Measurements from ENCODE around the gene SENP2. TPM values are rescaled to one million over a fixed set of nuclear protein-coding genes. Genes with fewer than 3 reads are reported as not detected.

Gene SENP2
- total and polyA plus RNA-seq, 9 of the 15 experiments (the other 6 are each of a cell fraction or from before 2014, with no cell fraction given): 11.8 to 67.1 (median 41.1) TPM

DNA sequence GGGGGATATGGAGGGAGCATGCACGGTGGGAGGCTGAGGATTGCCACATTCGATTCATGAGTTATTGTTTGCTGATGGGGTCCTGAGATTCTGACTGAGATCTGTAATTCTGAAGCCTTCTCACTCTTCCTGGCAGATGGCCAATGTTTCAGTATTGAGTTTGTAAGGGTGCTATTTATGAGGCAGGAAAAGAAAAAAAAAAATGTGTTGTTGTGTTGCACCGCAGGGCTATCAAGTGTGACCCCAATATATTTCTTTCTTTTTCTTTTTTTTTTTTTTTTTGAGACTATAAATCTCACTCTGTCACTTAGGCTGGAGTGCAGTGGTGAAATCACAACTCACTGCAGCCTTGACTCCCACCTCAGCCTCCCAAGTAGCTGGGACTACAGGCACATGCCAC lies 3.2 kb upstream of the SENP2 start (continued):
- TF ChIP-seq, protein P1, sequence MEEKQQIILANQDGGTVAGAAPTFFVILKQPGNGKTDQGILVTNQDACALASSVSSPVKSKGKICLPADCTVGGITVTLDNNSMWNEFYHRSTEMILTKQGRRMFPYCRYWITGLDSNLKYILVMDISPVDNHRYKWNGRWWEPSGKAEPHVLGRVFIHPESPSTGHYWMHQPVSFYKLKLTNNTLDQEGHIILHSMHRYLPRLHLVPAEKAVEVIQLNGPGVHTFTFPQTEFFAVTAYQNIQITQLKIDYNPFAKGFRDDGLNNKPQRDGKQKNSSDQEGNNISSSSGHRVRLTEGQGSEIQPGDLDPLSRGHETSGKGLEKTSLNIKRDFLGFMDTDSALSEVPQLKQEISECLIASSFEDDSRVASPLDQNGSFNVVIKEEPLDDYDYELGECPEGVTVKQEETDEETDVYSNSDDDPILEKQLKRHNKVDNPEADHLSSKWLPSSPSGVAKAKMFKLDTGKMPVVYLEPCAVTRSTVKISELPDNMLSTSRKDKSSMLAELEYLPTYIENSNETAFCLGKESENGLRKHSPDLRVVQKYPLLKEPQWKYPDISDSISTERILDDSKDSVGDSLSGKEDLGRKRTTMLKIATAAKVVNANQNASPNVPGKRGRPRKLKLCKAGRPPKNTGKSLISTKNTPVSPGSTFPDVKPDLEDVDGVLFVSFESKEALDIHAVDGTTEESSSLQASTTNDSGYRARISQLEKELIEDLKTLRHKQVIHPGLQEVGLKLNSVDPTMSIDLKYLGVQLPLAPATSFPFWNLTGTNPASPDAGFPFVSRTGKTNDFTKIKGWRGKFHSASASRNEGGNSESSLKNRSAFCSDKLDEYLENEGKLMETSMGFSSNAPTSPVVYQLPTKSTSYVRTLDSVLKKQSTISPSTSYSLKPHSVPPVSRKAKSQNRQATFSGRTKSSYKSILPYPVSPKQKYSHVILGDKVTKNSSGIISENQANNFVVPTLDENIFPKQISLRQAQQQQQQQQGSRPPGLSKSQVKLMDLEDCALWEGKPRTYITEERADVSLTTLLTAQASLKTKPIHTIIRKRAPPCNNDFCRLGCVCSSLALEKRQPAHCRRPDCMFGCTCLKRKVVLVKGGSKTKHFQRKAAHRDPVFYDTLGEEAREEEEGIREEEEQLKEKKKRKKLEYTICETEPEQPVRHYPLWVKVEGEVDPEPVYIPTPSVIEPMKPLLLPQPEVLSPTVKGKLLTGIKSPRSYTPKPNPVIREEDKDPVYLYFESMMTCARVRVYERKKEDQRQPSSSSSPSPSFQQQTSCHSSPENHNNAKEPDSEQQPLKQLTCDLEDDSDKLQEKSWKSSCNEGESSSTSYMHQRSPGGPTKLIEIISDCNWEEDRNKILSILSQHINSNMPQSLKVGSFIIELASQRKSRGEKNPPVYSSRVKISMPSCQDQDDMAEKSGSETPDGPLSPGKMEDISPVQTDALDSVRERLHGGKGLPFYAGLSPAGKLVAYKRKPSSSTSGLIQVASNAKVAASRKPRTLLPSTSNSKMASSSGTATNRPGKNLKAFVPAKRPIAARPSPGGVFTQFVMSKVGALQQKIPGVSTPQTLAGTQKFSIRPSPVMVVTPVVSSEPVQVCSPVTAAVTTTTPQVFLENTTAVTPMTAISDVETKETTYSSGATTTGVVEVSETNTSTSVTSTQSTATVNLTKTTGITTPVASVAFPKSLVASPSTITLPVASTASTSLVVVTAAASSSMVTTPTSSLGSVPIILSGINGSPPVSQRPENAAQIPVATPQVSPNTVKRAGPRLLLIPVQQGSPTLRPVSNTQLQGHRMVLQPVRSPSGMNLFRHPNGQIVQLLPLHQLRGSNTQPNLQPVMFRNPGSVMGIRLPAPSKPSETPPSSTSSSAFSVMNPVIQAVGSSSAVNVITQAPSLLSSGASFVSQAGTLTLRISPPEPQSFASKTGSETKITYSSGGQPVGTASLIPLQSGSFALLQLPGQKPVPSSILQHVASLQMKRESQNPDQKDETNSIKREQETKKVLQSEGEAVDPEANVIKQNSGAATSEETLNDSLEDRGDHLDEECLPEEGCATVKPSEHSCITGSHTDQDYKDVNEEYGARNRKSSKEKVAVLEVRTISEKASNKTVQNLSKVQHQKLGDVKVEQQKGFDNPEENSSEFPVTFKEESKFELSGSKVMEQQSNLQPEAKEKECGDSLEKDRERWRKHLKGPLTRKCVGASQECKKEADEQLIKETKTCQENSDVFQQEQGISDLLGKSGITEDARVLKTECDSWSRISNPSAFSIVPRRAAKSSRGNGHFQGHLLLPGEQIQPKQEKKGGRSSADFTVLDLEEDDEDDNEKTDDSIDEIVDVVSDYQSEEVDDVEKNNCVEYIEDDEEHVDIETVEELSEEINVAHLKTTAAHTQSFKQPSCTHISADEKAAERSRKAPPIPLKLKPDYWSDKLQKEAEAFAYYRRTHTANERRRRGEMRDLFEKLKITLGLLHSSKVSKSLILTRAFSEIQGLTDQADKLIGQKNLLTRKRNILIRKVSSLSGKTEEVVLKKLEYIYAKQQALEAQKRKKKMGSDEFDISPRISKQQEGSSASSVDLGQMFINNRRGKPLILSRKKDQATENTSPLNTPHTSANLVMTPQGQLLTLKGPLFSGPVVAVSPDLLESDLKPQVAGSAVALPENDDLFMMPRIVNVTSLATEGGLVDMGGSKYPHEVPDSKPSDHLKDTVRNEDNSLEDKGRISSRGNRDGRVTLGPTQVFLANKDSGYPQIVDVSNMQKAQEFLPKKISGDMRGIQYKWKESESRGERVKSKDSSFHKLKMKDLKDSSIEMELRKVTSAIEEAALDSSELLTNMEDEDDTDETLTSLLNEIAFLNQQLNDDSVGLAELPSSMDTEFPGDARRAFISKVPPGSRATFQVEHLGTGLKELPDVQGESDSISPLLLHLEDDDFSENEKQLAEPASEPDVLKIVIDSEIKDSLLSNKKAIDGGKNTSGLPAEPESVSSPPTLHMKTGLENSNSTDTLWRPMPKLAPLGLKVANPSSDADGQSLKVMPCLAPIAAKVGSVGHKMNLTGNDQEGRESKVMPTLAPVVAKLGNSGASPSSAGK (IDR thresholded peaks at IDR 0.05): no peak
- no peak for TF ChIP-seq TFAP4 (CRISPR knock-in tag; IDR thresholded peaks at IDR 0.05; ENCODE audit: borderline replicate concordance)
- no peak for TF ChIP-seq MBD2 (IDR thresholded peaks at IDR 0.05; ENCODE audit: borderline replicate concordance, low read depth)
- no peak for TF ChIP-seq SREBF1 (IDR thresholded peaks at IDR 0.05; ENCODE audit: borderline replicate concordance, low read depth, low read length)
- no peak for TF ChIP-seq ARID4B (CRISPR knock-in tag; IDR thresholded peaks at IDR 0.05)
- TF ChIP-seq ZNF668 (CRISPR knock-in tag; IDR thresholded peaks at IDR 0.05): no peak
- TF ChIP-seq, protein P2, sequence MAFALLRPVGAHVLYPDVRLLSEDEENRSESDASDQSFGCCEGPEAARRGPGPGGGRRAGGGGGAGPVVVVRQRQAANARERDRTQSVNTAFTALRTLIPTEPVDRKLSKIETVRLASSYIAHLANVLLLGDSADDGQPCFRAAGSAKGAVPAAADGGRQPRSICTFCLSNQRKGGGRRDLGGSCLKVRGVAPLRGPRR (CRISPR knock-in tag; IDR thresholded peaks at IDR 0.05): no peak
- TF ChIP-seq NFIC (IDR thresholded peaks at IDR 0.05): peak; percentile 93
- no peak for TF ChIP-seq PTBP1 (IDR thresholded peaks at IDR 0.05; ENCODE audit: low read depth, low read length)
